Transverse colon (tissue), 4 donors: ENCODE data around the gene FIBCD1.

ENCODE experiments used
- CTCF ChIP-seq, 5 experiments: fragments of 200-600 bp in 3 of 5; fragments of 450-650 bp in 2 of 5; sonication (generic) in 3 of 5; IDR thresholded peaks; 1 replicate in 2 of 5; 2 replicates in 3 of 5; pipeline ENCODE4 v1.5.1; 2016 to 2017; ENCODE audit warnings: antibody characterized with exemption in 5 of 5, inconsistent platforms in 3 of 5, mild to moderate bottlenecking in 2 of 5, moderate library complexity in 1 of 5
- EP300 ChIP-seq: sonication (generic); formaldehyde crosslinking; IDR thresholded peaks from one replicate; pipeline ENCODE4 v1.6.1; 2017; ENCODE audit warnings: antibody characterized with exemption, low read depth
- POLR2A ChIP-seq: fragments of 450-650 bp; IDR thresholded peaks from one replicate; pipeline ENCODE4 v1.6.1; 2016; ENCODE audit warnings: antibody characterized with exemption, mild to moderate bottlenecking, moderate library complexity
- POLR2AphosphoS5 ChIP-seq, 3 donors: sonication (generic); formaldehyde crosslinking; IDR thresholded peaks; one replicate each; pipeline ENCODE4 v1.6.1; 2016; ENCODE audit warnings: antibody characterized with exemption in 3 of 3

- TF ChIP-seq CTCF (IDR thresholded peaks at IDR 0.05): no peak
- TF ChIP-seq POLR2A: no peak
- no peak for TF ChIP-seq EP300
- no peak for TF ChIP-seq POLR2AphosphoS5 (IDR thresholded peaks at IDR 0.05)
Measured at GRCh38 chr9:130927995-130928900, 10.8 kb downstream of the FIBCD1 start.
